HG03469 (cell line): ENCODE results near the gene MUC4.
"Not testable (repeated sequence)": the region's sequence is repeated elsewhere in the genome, so short reads cannot be mapped to it uniquely, and the experiment has no call there.

Source experiments
- ATAC-seq: cut with Tn5 transposase; IDR thresholded peaks from one replicate; pipeline ENCODE4 v1.9.1; 2021; ENCODE audit warnings: mild to moderate bottlenecking, moderate library complexity, moderate number of reproducible peaks; ENCODE audit not compliant: unreplicated experiment

The MUC4 gene

DNA sequence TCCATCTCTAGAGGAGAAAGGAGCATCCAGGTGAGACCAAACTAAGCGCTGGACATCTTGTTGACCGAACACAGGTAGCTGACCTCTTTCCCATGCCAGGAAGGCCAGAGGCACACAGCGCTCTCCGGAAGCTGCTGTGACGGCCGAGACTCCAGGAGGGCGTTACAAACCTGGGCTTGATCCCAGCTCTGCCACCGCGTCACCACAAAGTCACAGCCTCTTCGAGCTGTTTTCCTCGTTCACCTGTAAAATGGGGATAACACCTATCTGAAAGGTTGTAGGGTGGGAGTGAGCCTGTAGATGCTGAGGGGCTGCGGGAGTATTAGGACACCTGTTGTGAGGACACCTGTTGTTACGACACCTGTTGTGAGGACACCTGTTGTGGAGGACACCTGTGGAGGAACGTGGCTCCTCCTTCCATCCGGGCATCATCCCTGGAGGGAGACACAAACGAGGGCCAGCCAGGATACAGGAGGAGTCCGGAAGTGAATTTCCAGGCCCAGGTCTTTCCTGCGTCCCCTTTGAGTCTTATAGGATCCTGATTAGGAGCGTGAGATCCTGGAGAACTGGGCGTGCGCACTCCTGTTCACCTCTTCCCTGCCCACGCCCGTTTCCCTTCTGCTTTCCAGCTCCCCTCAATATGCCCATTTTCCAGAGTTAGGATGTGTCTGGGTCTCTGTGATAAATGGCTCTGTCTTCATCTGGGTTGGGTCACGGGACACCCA, 2.3 kb upstream of the MUC4 start:
- no peak for ATAC-seq

DNA sequence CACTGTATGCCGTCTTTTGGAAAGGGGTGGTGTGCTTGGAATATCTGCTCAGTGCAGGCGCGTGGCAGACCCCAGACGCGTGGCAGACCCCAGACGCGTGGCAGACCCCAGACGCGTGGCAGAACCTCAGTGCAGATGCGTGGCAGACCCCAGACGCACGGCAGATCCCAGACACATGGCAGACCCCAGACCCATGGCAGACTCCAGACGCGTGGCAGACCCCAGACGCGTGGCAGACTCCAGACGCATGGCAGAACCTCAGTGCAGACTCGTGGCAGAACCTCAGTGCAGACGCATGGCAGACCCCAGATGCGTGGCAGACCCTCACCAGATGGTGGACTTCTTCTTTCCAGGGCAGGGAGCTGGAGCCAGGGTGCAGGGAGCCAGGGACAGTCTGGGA, 637 bp upstream of the MUC4 start:
- no peak for ATAC-seq

DNA sequence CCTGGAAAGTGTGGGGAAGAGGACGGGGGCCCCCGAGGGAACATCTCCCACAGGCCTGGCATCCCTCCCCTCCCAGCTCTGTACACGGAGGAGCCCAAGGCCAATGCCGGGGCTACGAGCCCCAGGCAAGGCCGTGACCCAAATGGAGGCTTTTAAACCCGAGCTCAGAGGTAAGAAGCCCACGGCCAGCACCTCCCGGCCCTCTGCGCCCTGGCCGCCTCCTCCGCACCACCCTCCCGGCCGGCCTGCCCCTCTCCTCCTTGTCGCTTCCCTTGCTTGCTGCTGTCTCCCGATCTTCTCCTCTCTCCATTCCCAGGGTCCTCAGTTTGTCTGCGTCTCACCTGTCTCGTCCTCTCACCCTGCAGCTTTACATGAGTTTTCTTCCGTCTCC, 1.3 kb downstream of the MUC4 start:
- ATAC-seq: no peak

DNA sequence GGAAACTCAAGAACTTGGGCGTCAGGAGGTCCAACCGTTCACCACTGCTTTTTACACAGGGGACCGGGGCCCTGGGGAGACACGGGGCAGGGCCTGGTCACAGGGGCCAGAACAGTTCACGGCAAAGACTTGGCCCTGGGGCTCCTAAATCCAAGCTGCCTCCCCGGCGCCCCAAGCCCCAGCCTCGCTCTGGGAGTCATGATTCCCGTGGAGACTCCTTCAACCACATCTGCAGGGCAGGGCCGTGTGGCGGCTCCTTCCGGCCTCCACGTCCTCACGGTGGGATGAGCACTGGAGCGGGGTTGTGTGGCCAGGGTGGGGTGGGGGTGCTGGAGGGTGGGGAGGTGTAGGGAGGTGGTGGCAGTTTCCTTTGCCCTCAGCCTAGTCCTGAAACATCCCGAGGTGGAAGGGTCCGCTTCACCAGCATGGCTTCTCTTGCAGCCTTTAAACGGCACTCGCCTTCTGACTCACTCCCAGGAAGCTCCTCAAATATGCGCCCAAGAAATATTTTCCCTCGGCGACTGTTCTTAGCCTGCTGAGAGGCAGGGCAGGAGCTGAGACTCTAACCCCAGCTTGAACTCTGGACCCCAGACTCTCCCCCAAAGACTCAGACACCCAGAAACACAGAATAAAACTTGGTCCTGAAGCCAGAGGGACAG, 1.8 kb downstream of the MUC4 start:
- ATAC-seq: no peak

DNA sequence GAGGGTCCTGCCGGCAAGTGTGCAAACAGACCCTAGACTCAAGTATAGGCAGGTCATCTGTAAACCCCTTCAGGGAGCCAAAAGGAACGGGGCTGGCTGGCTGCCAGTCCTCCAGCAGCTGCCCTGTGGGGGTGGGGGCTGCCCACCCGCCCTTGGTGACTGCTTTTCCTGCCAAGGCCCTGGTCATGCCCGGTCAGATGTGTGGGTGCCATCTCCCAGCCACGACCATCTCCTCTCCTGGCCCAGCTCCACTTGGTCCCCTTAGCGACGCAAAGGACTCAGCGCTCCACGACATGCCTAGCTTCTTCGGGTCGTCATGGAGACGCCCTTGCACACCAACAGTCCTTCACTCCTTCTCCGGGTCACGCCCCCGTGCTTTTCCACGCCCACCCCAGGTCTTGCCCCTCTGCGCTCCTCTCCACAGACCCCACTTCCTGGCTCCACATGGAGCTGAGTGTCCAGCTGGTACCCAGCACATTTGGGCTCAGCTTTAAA, 2.4 kb downstream of the MUC4 start:
- ATAC-seq: no peak

DNA sequence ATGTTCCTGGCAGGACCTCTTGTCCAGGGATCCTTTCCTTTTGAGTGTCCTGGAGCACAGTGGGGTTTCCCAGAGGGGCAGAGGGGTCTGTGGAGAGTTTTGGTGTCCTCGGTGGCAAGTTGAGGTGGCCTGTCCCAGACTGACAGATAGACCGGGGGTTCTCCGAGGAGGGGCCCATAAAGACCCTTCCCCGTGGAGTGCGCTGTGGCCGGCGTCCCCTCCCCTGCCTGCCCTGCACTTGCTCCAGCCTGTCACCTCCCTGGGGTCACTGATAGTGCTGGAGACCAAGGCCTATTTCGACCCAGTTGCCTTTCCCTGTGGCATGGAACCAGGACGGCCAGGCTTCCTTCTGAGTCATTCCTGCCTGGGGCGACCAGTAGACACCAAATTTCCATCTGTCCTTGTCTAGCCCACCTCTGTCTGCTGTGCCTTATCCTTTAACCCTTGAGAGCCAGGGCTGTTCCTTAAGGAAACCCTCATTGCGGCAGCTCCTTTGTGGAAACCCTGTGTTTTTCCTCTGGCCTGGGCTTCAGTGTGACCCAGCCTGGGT, 2.9 kb downstream of the MUC4 start:
- ATAC-seq: no peak

DNA sequence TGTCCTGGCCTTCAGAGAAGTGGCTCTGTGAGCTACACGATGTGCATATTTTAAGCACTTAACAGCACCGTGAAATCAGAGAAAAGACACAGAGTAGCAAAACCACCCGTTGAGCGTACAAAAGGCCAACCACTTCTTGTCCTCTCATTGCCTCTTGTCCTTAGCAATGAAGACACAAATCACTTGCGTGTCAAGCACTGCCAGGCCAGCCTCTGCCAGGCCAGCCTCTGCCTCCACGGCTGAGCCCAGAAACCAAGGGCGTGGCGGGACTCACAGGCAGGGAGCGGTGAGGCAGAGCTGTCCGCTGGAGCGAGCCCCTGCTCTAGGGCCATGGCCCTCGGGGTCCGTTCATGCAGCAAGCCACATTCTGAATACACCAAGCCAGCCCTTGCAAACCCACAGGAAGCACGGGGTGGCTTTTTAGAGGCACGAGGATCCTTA, 4.0 kb downstream of the MUC4 start:
- ATAC-seq: no peak

DNA sequence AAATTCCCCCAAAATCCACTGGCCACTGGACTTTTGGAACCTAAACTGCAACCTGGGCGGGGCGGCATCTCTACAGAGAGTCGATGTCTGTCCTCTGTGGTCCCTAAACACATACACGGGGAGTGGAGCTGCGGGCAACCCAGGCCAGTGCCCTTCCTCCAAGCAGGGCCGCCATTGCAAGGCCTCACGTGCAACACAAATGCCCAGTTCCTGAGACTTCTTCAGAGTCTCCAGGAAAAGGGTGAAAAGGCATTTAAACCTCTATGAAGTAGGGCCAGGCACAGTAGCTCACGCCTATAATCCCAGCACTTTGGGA, 4.9 kb downstream of the MUC4 start:
- no peak for ATAC-seq

DNA sequence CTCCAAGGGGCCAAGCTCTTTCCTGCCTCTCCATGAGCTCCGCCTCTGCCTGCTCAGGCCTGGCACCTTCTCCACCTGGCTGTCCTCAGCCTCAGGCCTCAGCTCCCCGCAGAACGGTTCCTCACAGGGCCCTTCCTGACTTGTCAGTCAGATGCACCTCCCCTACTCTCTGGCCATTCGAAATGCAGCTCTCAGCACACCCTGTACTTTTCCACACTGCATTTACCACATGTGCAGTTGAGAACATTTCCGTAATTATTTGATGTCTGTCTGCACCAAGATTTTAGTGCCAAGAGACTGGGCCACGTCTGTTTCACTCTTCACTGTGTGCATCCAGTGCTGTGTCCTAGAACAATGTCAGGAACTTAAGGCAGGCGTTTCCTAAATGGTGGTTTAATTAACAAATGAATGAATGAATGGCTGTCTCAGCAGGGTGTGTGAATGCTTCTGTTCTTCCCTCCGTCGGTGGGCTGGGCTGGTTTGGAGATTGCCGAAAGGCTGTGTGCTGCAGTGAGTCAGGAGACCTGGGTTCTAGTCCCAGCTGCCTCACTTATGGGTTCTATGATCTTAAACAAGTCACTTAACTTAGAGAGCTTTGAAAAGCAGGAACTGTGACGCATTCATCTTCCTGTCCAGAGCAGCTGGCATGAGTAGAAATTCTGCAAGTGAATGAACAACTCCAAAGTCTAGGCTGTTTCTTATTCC, 5.4 kb downstream of the MUC4 start:
- ATAC-seq: no peak

DNA sequence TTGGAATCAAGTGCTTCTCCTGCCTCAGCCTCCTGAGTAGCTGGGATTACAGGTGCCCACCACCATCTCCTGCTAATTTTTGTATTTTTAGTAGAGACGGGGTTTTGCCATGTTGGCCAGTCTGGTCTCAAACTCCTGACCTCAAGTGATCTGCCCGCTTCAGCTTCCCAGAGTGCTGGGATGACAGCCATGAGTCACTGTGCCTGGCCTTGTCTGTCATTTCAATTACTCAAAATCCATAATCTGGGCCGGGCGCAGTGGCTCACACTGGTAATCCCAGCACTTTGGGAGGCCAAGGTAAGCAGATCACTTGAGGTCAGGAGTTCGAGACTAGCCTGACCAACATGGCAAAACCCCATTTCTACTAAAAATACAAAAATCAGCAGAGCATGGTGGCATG, 6.1 kb downstream of the MUC4 start:
- ATAC-seq: not testable (repeated sequence)

DNA sequence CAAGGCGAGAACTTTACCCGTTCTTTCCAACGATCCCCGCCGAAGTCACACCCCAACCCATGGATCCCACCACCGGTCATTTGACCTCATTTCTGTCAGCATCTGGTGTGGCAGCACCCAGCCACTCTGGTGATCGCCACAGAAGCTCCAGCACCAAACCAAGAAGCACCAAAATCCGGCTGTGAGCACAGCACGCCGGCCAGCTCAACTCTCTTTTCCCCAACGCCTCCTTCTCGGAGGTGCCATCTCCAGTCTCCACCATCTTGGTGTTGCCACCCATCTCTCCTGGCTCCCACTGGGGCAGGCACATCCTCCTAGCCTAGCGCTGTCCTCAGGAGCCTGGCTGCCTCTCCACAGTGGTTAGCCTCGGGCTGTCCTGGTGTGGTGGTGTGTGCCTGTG, 6.5 kb downstream of the MUC4 start:
- no peak for ATAC-seq

DNA sequence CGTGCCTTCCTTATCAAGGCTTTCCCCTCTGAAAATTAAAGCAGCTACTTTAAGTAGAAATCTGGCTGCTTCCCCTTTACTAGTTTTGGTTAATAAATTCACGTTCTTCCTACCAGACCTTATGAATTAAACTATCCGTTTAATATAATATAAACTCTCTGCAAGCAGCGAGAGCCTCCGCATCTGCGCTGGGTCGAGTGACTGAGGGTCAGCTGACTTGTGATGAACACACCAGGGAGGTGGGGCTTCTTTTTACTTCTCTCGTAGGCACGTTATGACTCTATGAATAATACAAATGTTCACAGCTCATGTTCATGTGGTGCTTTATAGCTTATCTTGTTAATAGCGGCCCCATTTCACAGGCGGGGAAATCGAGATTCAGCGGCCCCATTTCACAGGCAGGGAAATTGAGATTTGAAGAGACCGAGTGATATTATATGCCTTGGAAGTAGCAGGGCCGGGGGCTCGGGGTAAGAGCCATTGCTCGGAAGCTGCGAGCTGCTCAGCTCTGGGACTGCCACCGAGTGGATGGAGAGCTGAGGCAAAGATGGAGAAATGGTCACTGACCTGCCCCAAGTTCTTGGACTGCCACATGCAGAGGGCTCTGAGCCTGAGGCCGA, 8.3 kb downstream of the MUC4 start:
- no peak for ATAC-seq

DNA sequence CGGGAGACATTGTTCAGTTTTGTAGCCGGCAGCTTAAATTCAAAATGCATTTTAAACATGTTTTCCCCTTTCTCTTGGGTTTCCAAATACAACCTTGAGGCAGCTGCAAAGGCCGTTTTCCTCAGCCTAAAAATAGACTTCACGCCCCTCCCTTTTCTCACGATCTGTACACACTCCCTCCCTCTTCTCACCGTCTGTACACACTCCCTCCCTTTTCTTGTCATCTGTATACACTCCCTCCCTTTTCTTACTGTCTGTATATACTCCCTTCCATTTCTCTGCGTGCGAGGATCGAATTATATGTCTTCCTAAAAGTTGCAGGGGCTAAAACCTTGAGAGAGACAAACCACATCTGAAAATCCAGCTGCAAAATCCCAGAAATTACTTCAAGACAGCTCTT, 8.9 kb downstream of the MUC4 start:
- no peak for ATAC-seq

DNA sequence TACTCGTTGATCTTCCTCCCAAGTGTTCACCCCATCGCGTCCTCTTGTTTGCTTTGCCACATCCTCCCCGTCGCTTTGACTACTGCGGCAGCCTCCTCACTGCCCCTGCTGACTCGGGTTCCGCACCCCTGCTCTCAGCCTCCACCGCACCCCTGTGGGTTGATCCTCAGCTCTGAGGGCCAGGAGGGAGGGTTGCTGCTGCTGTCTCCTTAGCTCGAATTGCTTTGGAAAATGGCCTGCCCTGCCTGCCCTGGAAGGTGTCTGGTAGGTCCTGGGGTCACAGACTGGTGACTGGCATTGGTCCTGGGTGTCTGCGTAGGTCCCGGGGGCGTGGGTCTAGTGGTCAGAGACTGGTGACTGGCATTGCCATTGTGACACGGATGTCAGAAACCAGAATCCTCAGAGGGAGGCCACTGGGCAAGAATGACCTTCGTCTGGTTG, 9.4 kb downstream of the MUC4 start:
- no peak for ATAC-seq

DNA sequence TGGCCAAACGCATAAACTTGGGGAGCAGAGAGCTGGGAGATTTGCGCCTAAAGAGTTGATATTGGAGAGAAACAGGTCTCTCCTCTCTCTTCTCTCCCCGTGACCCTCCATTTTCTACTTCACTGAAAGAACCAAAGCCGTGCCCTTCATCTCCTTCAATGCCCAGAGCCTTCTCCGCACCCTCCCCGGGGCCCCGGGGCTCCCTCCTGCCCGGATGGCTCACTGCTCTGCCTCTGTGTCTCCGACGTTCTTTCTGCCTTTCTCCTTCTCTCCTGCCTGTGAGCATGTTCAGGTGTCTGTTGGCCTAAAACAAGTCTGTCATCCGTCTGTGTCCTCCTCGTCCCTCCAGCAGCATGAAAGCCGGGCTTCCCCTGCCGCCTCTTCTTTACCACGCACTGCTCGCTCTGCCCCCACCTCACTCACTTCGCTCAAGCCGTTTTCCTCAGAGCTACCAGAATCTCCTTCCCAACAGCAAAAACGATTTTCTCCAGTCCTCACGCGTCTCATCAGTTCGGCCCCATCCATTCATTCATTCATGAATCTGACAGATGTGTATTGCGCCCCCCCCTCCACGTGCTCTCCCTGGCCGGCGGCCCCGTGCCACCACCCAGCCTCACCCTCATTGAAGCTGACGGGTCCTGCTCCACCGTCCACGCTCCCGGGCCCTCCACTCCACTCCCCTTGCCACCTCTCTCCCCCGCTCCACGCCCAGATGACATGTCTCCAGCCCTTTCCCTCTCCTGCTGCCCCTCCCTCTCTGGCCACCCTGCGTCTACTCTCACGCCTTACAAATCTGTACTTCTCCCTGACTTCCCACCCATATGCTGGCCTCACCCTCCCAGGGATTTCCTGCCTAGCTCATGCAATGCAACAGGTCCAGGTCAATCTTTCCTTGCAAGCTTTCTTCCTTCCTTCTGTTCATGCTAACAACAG, 10.2 kb downstream of the MUC4 start:
- ATAC-seq: no peak

DNA sequence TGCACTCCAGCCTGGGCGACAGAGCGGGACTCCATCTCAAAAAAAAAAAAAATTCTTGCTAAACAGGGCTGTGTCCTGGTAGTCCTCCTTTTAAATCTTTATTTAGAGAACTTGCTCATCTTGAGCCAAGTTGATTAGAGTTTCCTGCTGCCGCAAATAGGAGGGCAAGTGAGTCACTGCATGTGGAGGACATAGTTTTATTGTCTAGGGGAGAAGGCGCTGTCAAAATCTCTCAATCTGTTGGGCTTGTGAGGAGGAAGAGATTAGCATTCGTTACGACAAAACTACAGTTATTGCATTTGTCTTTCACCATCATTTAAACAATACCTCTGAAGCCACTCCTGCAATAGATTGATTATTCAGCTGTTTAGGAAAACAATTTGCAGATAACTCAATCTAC, 11.5 kb downstream of the MUC4 start:
- no peak for ATAC-seq

DNA sequence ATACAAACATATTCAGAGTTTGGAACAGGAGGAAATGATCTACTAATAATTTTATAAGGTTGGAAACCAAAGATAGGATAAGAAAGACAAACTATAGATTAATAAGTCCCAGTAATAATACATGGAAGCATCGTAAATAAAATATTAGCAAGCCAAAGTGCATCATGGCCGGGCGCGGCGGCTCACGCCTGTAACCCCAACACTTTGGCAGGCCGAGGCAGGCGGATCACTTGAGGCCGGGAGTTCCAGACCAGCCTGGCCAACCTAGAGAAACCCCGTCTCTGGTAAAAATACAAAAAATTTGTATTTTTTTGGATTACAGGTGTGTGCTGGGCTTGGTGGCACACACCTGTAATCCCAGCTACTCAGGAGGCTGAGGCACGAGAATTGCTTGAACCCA, 14.9 kb downstream of the MUC4 start:
- ATAC-seq: no peak

DNA sequence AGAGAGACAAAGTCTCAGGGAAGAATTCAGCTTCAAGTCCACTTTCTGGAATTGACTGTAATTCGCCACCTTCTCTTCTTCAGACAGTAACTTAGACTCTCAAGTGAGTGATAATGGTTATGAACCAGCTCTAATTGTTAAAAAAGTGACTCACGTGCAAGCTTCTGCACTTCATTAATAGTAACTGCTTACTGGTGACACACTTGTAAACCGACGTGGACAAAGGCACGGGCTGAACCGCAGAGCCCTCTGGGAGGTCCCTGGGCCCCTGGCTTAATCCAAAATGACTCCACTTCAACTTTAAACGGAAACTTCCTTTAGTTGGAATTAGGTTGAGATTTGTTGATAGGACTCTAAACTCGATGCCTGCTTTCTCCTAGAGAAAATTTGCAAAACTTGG, 17.0 kb downstream of the MUC4 start:
- no peak for ATAC-seq

DNA sequence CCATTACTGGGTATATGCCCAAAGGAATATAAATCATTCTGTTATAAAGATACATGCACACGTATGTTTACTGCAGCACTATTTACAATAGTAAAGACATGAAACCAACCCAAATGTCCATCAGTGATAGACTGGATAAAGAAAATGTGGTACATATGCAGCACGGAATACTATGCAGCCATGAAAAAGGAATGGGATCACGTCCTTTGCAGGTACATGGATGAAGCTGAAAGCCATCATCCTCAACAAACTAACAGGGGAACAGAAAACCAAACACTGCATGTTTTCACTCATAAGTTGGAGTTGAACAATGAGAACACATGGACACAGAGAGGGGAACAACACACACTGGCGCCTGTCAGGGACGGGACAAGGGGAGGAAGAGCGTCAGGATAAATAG, 19.1 kb downstream of the MUC4 start:
- ATAC-seq: not testable (repeated sequence)

DNA sequence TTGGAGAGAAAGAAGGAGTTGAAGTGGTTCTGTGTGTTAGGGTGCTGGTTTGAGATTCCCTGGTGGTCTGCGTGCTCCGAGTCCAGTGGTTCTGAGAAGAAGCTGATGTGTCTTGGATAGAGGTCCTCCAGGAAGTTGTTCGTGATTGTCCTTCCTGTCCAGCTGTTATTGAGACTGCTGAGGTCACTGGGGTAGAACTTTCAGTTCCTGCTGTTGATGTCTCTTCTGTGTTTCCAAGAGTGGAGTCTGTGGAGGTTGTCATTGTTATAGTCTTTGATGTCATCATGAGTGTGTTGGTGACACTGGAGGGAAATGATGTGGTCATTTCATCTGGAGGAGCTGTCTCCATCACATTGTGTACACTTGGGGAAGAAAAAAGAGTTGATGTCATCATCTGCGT, 20.8 kb downstream of the MUC4 start:
- no peak for ATAC-seq
